Inferior parietal cortex (tissue), 1 donor: Measurements from ENCODE around the gene F10.

ENCODE experiments used
- DNase-seq: peaks from one replicate; pipeline ENCODE4 v3.0.0-alpha.2; 2016; ENCODE audit errors: extremely low spot score

F10 gene

GRCh38 chr13:113116871-113117271 lies 5.7 kb upstream of the F10 start:
- DNase-seq, result no peak

GRCh38 chr13:113117335-113117872 lies 5.2 kb upstream of the F10 start:
- no peak for DNase-seq

GRCh38 chr13:113117911-113118260 lies 4.7 kb upstream of the F10 start:
- DNase-seq, result no peak

GRCh38 chr13:113118261-113119021 lies 4.2 kb upstream of the F10 start:
- DNase-seq, result no peak

GRCh38 chr13:113119166-113119821 lies 3.3 kb upstream of the F10 start:
- DNase-seq, result no peak

GRCh38 chr13:113119822-113120189 lies 2.8 kb upstream of the F10 start:
- DNase-seq, result no peak

GRCh38 chr13:113120300-113121182 lies 2.1 kb upstream of the F10 start:
- no peak for DNase-seq

GRCh38 chr13:113121183-113121927 lies 1.2 kb upstream of the F10 start:
- no peak for DNase-seq

GRCh38 chr13:113121928-113122471 lies 599 bp upstream of the F10 start:
- no peak for DNase-seq

GRCh38 chr13:113123226-113124201 lies 915 bp downstream of the F10 start:
- no peak for DNase-seq

GRCh38 chr13:113124211-113124970 lies 1.8 kb downstream of the F10 start:
- DNase-seq, result no peak

GRCh38 chr13:113125506-113126264 lies 3.1 kb downstream of the F10 start:
- DNase-seq, result no peak

- DNase-seq, result no peak
Observed at GRCh38 chr13:113126265-113127150, 3.9 kb downstream of the F10 start.

GRCh38 chr13:113129480-113129879 lies 6.9 kb downstream of the F10 start:
- DNase-seq, result no peak

GRCh38 chr13:113129921-113130750 lies 7.5 kb downstream of the F10 start:
- no peak for DNase-seq

- DNase-seq, result no peak
Observed at GRCh38 chr13:113135281-113135760, 12.7 kb downstream of the F10 start.
